GM23338 (cell line): ENCODE results near the gene FUT8.

Experiments
- CREB1 ChIP-seq: fragments of 250-450 bp; sonication (Bioruptor Pico); IDR thresholded peaks from 2 replicates; pipeline ENCODE4 v1.5.0; 2020; ENCODE audit warnings: low read depth, mild to moderate bottlenecking, moderate library complexity
- CTCF ChIP-seq, 2 experiments: fragments of 200-600 bp in 1 of 2; sonication (generic) in 1 of 2; conservative IDR thresholded peaks; 2 replicates each; pipeline versions ENCODE4 v1.5.1 to v1.6.1; 2016 to 2017; ENCODE audit warnings: antibody characterized with exemption in 2 of 2, low read depth in 2 of 2, mild to moderate bottlenecking in 2 of 2, moderate library complexity in 1 of 2
- EZH2 ChIP-seq: fragments of 200-600 bp; sonication (generic); IDR thresholded peaks from one replicate; pipeline ENCODE4 v1.8.0; 2017; ENCODE audit warnings: antibody characterized with exemption, mild to moderate bottlenecking, low read depth; ENCODE audit not compliant: unreplicated experiment
- EZH2phosphoT487 ChIP-seq: fragments of 200-600 bp; sonication (generic); IDR thresholded peaks from one replicate; pipeline ENCODE4 v1.8.1; 2018; ENCODE audit warnings: antibody characterized with exemption; ENCODE audit not compliant: unreplicated experiment
- JUNB ChIP-seq: IDR thresholded peaks from one replicate; pipeline ENCODE4 v1.6.1; 2016; ENCODE audit warnings: antibody characterized with exemption; ENCODE audit not compliant: unreplicated experiment
- NANOG ChIP-seq: IDR thresholded peaks from 2 replicates; pipeline ENCODE4 v1.6.1; 2016; ENCODE audit warnings: antibody characterized with exemption, borderline replicate concordance
- POLR2AphosphoS5 ChIP-seq: IDR thresholded peaks from 2 replicates; pipeline ENCODE4 v1.6.1; 2016; ENCODE audit warnings: antibody characterized with exemption, low read depth
- REST ChIP-seq: IDR thresholded peaks from one replicate; pipeline ENCODE4 v1.6.1; 2018; ENCODE audit warnings: antibody characterized with exemption; ENCODE audit not compliant: unreplicated experiment
- STAT1 ChIP-seq: IDR thresholded peaks from one replicate; pipeline ENCODE4 v1.6.1; 2016; ENCODE audit warnings: antibody characterized with exemption; ENCODE audit not compliant: unreplicated experiment
- ZNF114 ChIP-seq: fragments of 250-450 bp; sonication (Bioruptor Pico); IDR thresholded peaks from 2 replicates; pipeline ENCODE4 v1.5.0; 2020; ENCODE audit warnings: mild to moderate bottlenecking, moderate library complexity
- ZNF331 ChIP-seq: fragments of 250-450 bp; sonication (Bioruptor Pico); IDR thresholded peaks from 2 replicates; pipeline ENCODE4 v1.5.0; 2020; ENCODE audit warnings: low read depth, mild to moderate bottlenecking, moderate library complexity
- ZNF462 ChIP-seq: fragments of 250-450 bp; sonication (Bioruptor Pico); IDR thresholded peaks from 2 replicates; pipeline ENCODE4 v1.5.0; 2020; ENCODE audit warnings: mild to moderate bottlenecking, moderate library complexity

- TF ChIP-seq CTCF (conservative IDR thresholded peaks at IDR 0.05; ENCODE audit: low read depth in 2 of 2) (no peak), EZH2 (no peak), CREB1 (CRISPR knock-in tag) (no peak), POLR2AphosphoS5 (no peak), JUNB (no peak), ZNF331 (CRISPR knock-in tag) (no peak), EZH2phosphoT487 (no peak), REST (no peak), STAT1 (no peak), ZNF114 (no peak), NANOG (no peak), ZNF462 (CRISPR knock-in tag) (no peak)
These were observed 325.8 kb downstream of the FUT8 start for GRCh38 chr14:65738339-65738738.
